Aorta (tissue), 5 donors: ENCODE measurements around the gene SIAH1. TPM values are rescaled to one million over a fixed set of nuclear protein-coding genes. Genes with fewer than 3 reads are reported as not detected.
"Not testable (repeated sequence)": the region's sequence is repeated elsewhere in the genome, so short reads cannot be mapped to it uniquely, and the experiment has no call there.

Experiments
- ATAC-seq: fragments of 200-7000 bp; cut with Tn5 transposase; one replicate; pipeline ENCODE4 v1.9.1; 2022; ENCODE audit warnings: moderate library complexity; ENCODE audit not compliant: low FRiP score
- DNase-seq, 2 donors: peaks; one replicate each; pipeline ENCODE4 v3.0.0-alpha.2; 2020
- H3K27ac ChIP-seq, 2 donors: one replicate each; pipeline ENCODE4 v1.5.1; 2013; ENCODE audit warnings: low read length in 2 of 2, mild to moderate bottlenecking in 2 of 2, moderate library complexity in 2 of 2, control low read depth in 1 of 2, inconsistent platforms in 1 of 2, low read depth in 1 of 2
- H3K27me3 ChIP-seq, 2 donors: one replicate each; pipeline ENCODE4 v1.6.1; 2013; ENCODE audit warnings: control low read depth in 1 of 2, low read length in 1 of 2, mild to moderate bottlenecking in 1 of 2, moderate library complexity in 1 of 2; ENCODE audit not compliant: insufficient read depth in 2 of 2, control insufficient read depth in 1 of 2
- H3K36me3 ChIP-seq, 2 donors: one replicate each; pipeline ENCODE4 v1.6.1; 2013; ENCODE audit warnings: control low read depth in 1 of 2, low read length in 1 of 2, mild to moderate bottlenecking in 1 of 2; ENCODE audit not compliant: insufficient read depth in 2 of 2, control insufficient read depth in 1 of 2
- H3K4me1 ChIP-seq, 2 donors: one replicate each; pipeline ENCODE4 v1.6.1; 2013; ENCODE audit warnings: low read length in 2 of 2, control low read depth in 1 of 2, mild to moderate bottlenecking in 1 of 2, moderate library complexity in 1 of 2; ENCODE audit not compliant: insufficient read depth in 2 of 2, control insufficient read depth in 1 of 2
- H3K4me3 ChIP-seq, 2 donors: one replicate each; pipeline ENCODE4 v1.5.1; 2013; ENCODE audit warnings: low read length in 2 of 2, control low read depth in 1 of 2, mild to moderate bottlenecking in 1 of 2
- H3K9me3 ChIP-seq: one replicate; pipeline ENCODE4 v1.6.1; 2013; ENCODE audit warnings: mild to moderate bottlenecking, low read length; ENCODE audit not compliant: control insufficient read depth
- WGBS, 2 donors: extraction: QIAGEN DNeasy Blood & Tissue Kit; methylation state at CpG; one replicate each; pipeline ENCODE4 v1.1.7; 2013; 5-methylcytosine and 5-hydroxymethylcytosine counted together
- intact Hi-C, 2 donors: fragments of 100-400 bp; cut with DNase I; formaldehyde crosslinking; loops; one replicate each; pipeline versions ENCODE4 v1.14.2 to v1.15.0; 2022
- polyA plus RNA-seq, 2 donors: library from polyadenylated mRNA; stranded (reverse); fragments of 200-250 nt; gene quantifications; one replicate each; pipeline ENCODE4 v1.2.3, GENCODE V29; 2013
- total RNA-seq, 2 donors: library from RNA; stranded (reverse); fragmentation: NEBNext Ultra II Directional; extraction: Animal tissue kit (Norgen Biotek cat#: 25700); gene quantifications; one replicate each; pipeline ENCODE4 v1.2.1, GENCODE V29; 2021
- donor health status: healthy with polysubstance abuse.
- donor health status: Bipolar disorder and iron deficiency.
- donor health status: DM: no; HTN: no; CAD: no.
- donor health status: DM: no; HTN: no; CAD: no.
- donor health status: DM: yes; HTN: yes; CAD: no.

SIAH1 gene
- total and polyA plus RNA-seq, 4 donors, result 12.7 to 24.3 (median 19.6) TPM

GRCh38 chr16:48318630-48319029 lies 66.6 kb downstream of the SIAH1 start:
- DNase-seq, result peak in 1 of 2 donors; percentile 52
- Histone ChIP-seq H3K4me3 (no peak overlapping the region), H3K36me3 (no peaks in the 10 kb centered on the region), H3K4me1 (no peaks in the 10 kb centered on the region), H3K27ac (peak overlapping the region in 1 of 2 donors; percentile 36), H3K27me3 (no peaks in the 10 kb centered on the region), H3K9me3 (no peaks in the 10 kb centered on the region)
- 27 to 29% methylated on average over 4 of the region's 4 CpGs for WGBS, 2 donors
- intact Hi-C loops, result no loop called here
- peak; percentile 76 for ATAC-seq

- ATAC-seq (no peak), DNase-seq (no peak)
- intact Hi-C loops, result no loop called here
- 68 to 73% methylated on average over 2 of the region's 2 CpGs for WGBS, 2 donors
- Histone ChIP-seq H3K4me3 (no peak overlapping the region), H3K4me1 (no peaks in the 10 kb centered on the region), H3K27ac (no peak overlapping the region), H3K36me3 (no peaks in the 10 kb centered on the region), H3K9me3 (no peaks in the 10 kb centered on the region), H3K27me3 (no peaks in the 10 kb centered on the region)
Measured at GRCh38 chr16:48317614-48318315, 67.4 kb downstream of the SIAH1 start.

- Histone ChIP-seq H3K27me3 (no peaks in the 10 kb centered on the region), H3K27ac (no peak overlapping the region), H3K9me3 (no peaks in the 10 kb centered on the region), H3K4me1 (no peaks in the 10 kb centered on the region), H3K4me3 (no peak overlapping the region), H3K36me3 (no peaks in the 10 kb centered on the region)
- WGBS, 2 donors, result 89 to 92% methylated on average over 1 of the region's 1 CpG
- ATAC-seq (no peak), DNase-seq (no peak)
- intact Hi-C loops, result no loop called here
Measured at GRCh38 chr16:48317026-48317425, 68.2 kb downstream of the SIAH1 start.

- H3K4me1 ChIP-seq, H3K27ac ChIP-seq, H3K4me3 ChIP-seq, H3K9me3 ChIP-seq, DNase-seq, ATAC-seq, H3K36me3 ChIP-seq, intact Hi-C loops, H3K27me3 ChIP-seq: not testable (repeated sequence)
- 97 to 98% methylated on average over 3 of the region's 3 CpGs for WGBS, 2 donors
Measured at GRCh38 chr16:48313905-48314304, 71.3 kb downstream of the SIAH1 start.

GRCh38 chr16:48310908-48311641 lies 74.1 kb downstream of the SIAH1 start:
- no peak for ATAC-seq
- Histone ChIP-seq H3K36me3 (no peaks in the 10 kb centered on the region), H3K4me3 (no peak overlapping the region), H3K4me1 (peaks cover 0 to 1% of the 10 kb centered on the region in 2 donors), H3K27me3 (no peaks in the 10 kb centered on the region), H3K27ac (no peak overlapping the region), H3K9me3 (peaks cover 2% of the 10 kb centered on the region)
- no peak for DNase-seq
- intact Hi-C loops, result no loop called here
- WGBS, 2 donors, result 98% methylated on average over 4 of the region's 4 CpGs

Other genes with a start within 250 kb of the SIAH1 start
- not detected for gene ABCC12, start 229.4 kb downstream of the SIAH1 start, total RNA-seq
- gene ABCC12, start 229.4 kb downstream of the SIAH1 start, polyA plus RNA-seq, result under 1 TPM in 1 of 2 donors, not detected in 1; 0.05 TPM
- 10 to 100 TPM; 58.7 to 71.8 TPM for gene LONP2, start 141.1 kb downstream of the SIAH1 start, total RNA-seq
- 10 to 100 TPM in 1 of 2 donors, 1 to 10 TPM in 1; 9.5 to 32.1 TPM for gene LONP2, start 141.1 kb downstream of the SIAH1 start, polyA plus RNA-seq
- not detected for gene ABCC11, start 137.9 kb downstream of the SIAH1 start, total RNA-seq
- under 1 TPM in 1 of 2 donors, not detected in 1; 0.13 TPM for gene ABCC11, start 137.9 kb downstream of the SIAH1 start, polyA plus RNA-seq
- gene N4BP1, start 224.8 kb upstream of the SIAH1 start, total RNA-seq, result 10 to 100 TPM; 29.9 to 34.6 TPM
- 10 to 100 TPM in 1 of 2 donors, 1 to 10 TPM in 1; 8.1 to 27.8 TPM for gene N4BP1, start 224.8 kb upstream of the SIAH1 start, polyA plus RNA-seq